SHP77 treated with DMSO at 0.1 percent for 48 hours (cell line): ENCODE measurements around the gene MBD4.
"Not testable (repeated sequence)": the region's sequence is repeated elsewhere in the genome, so short reads cannot be mapped to it uniquely, and the experiment has no call there.

ENCODE experiments used
- DNase-seq: peaks from one replicate; lab custom pipeline; 2025; lab: John Stamatoyannopoulos, UW

Gene MBD4

GRCh38 chr3:129439817-129440617, at the start of gene MBD4, which contains the start of gene IFT122:
Gene MBD4 (minus strand): TSS chr3:129439948. CDS start chr3:129439833, 115 bp downstream.
Gene IFT122 (plus strand): TSS chr3:129440224. CDS start chr3:129440331, 107 bp downstream.
- DNase-seq, result peak; percentile 97

DNA sequence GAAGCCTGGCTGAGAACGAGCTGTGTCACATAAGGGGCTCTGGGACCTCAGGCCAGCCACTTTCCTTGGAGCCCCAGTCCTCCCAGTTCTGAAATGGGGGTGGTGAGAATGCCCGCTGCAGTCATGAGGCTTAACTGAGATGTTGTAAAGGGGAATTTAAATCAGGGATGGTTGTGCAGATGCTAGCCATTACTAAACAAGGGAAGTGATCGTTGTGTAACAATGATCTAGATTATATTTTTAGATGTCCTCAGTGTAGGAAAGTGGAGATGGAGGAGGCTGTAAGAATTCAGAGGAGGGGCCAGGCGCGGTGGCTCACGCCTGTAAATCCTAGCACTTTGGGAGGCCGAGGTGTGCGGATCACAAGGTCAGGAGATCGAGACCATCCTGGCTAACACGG, 49.5 kb upstream of the MBD4 start:
- DNase-seq, result not testable (repeated sequence)

- DNase-seq, result not testable (repeated sequence)
Measured at GRCh38 chr3:129487868-129488335, 48.2 kb upstream of the MBD4 start.

- no peak for DNase-seq
Measured at GRCh38 chr3:129487183-129487867, 47.6 kb upstream of the MBD4 start.

DNA sequence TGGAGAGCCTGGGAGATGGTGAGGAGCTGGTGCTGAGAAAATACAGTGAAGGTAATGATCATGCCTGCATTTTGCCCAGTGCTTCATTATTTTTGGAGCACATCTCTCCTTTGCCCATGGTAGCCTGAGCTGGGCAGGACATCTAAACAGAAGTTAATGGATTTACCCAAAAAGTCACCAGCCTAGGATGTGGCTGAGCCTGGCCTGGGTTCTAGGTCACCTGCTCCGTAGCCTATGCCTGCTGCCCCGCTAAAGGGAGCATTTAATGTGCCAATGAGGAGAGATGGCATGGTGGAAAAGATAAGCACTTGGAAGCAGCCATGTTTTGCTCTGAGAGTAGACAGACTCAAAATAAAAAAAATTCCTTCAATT, 46.9 kb upstream of the MBD4 start:
- DNase-seq, result no peak

- DNase-seq, result no peak
Measured at GRCh38 chr3:129485721-129486663, 46.2 kb upstream of the MBD4 start.

GRCh38 chr3:129485146-129485545, 45.4 kb upstream of the MBD4 start:
- DNase-seq, result not testable (repeated sequence)

DNA sequence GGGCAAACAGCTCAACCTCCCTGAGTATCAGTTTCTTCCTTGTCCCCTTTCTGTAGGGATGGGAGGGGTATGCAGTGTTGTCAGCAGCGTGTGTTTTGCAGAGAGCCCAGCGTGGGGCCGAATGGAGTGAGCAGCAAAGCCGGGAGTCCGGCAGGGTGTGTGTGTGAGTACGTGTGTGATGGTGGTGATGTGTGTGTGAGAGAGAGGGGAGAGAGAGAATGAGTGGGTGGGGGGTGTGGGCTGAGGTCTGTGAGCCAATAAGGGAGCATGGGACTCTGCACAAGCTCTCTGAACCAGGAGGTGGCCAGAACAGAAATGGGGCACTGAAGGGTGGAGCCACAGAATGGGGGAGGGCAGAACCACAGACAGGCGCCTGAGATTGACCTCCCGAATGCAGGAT, 44.1 kb upstream of the MBD4 start:
- no peak for DNase-seq

DNA sequence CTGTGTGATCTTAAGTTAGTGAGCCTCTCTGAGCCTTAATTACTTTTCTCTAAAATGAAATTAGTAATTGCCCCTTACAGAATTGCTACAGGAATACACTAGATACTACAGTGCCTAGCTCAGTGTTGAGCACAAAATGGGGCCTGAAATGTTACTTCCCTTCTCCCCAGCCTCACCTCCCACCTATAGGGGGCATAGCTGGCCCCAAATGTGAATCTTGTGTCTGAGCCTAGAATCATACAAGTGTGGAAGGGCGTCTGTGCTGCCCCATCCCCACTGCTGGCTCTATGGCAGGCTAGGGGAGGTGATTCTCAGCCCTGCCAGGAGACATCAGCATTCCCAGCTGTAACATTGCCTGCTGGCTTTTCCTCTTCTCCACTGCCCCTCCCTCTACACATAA, 43.0 kb upstream of the MBD4 start:
- no peak for DNase-seq

GRCh38 chr3:129481766-129482332, 42.1 kb upstream of the MBD4 start:
- no peak for DNase-seq

DNA sequence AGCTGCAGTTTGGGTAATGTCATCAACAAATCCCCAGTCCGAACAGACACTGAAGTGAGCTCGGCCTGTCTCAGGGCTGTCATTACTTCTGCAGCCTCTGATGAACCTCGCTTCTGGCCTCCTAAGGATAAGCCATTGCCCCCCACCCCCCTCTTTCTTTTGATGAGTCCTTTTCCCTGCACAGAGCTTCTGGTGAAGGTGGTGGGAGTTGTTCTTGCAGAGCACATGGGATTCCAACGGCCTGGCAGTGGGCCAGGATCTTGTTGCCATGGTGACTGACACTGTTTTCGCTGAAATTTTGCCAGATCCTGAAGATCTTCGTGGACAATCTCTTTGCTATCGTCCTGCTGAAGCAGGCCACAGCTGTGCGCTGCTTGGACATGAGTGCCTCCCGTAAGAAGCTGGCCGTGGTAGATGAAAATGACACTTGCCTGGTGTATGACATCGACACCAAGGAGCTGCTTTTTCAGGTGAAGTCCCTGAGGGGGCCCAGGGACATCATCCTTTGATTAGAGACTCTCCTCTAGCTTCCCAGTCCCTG, 41.5 kb upstream of the MBD4 start:
- DNase-seq, result not testable (repeated sequence)

DNA sequence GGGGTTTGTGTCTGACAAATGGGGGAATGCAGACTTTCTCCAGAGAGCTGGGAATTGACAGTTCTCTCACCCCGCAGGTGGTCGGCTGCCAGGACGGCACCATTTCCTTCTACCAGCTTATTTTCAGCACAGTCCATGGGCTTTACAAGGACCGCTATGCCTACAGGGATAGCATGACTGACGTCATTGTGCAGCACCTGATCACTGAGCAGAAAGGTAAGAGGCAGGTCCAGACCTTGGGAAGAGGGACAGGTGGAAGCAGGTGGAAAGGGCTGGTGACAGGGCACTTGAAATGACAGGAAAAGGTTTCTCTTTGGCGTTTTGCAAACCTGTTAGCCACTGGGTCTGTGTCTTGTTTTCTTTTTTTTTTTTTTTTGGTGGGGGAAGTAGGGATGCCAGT, 36.8 kb upstream of the MBD4 start:
- DNase-seq, result no peak

DNA sequence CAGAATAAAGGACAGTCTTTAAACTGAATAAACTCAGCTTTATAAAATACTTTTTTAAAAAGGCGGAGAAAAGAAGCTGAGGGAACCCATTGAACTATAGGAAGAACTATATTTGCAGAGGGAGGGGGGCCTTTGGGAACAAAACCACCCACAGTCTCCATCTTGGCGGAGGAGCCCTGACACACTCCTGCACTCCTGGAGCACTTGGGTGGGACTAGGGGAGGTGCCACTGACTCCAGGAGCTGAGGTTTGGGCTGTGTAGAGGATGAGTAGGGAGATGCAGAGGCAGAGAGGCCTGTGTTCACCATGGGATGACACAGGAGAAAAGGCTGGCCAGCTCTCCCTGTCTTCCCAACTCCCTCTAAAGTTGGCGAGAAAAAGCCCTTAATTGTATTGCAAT, 36.1 kb upstream of the MBD4 start:
- no peak for DNase-seq

DNA sequence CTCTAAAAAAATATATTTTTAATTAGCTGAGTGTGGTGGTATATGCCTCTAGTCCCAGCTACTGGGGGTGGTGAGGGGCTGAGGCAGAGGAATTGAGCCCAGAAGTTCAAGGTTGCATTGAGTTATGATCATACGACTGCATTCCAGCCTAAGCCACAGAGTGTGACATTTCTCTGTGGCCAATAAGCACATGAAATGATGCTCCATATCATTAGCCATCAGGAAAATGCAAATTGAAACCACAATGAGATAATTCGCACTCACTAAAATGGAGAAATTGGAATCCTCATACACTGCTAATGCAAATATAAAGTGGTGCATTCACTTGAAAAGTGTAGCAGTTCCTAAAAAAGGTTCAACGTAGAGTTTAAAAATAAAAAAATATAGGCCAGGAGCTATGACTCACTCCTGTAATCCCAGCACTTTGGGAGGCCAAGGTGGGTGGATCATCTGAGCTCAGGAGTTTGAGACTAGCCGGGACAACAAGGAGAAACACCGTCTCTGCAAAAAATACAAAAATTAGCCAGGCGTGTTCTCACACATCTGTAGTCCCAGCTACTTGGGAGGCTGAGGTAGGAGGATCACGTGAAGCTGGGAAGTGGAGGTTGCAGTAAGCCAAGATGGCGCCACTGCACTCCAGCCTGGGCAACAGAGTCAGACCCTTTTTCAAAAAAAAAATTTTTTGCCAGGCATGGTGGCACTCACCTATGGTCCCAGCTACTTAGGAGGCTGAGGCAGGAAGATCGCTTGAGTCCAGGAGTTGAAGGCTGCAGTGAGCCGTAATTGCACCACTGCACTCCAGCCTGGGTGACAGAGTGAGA, 35.4 kb upstream of the MBD4 start:
- DNase-seq, result no peak

- no peak for DNase-seq
Measured at GRCh38 chr3:129473769-129474152, 34.0 kb upstream of the MBD4 start.

GRCh38 chr3:129473067-129473768, 33.5 kb upstream of the MBD4 start:
- no peak for DNase-seq

DNA sequence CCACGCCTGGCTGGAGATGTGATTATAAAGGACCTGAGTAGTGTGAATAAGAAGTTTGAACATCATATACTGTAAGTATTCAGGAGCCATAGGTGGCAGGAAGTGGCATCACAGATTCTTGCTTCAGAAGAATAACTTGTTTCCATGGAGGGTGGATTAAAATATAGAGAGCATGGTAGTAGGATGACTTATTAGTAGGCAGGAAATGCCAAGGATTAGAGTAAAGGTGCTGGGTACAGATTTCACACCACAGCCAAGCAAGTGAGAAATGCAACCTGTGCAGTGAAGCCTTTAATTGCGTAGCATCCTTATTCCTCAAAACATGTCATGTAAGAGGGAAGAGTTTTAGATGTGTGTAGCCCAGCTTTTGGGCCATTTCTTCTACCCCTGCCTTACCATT, 31.1 kb upstream of the MBD4 start:
- DNase-seq, result no peak

DNA sequence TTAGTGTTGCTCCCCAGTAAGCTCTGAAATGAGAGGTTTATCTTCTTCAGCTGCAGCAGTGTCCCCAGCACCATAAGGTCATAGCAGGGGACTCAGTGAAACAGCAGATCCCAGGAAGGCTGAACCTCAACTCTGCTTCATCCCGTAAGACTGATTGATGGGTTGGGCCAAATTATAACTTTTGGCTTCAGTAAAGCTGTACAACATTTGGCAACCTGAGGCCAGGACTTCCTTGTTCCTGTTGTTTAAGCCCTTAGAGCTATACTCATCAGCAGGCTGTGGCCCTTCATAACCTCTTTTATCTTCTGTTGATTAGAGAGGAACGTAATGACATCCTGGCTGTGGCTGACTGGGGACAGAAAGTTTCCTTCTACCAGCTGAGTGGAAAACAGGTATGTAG, 29.3 kb upstream of the MBD4 start:
- no peak for DNase-seq

GRCh38 chr3:129467932-129468331, 28.2 kb upstream of the MBD4 start:
- DNase-seq, result no peak

- DNase-seq, result no peak
Measured at GRCh38 chr3:129463716-129464115, 24.0 kb upstream of the MBD4 start.
